Endothelial cell (in vitro differentiated cells): ENCODE data around the gene SLC25A47. TPM values are rescaled to one million over a fixed set of nuclear protein-coding genes. Genes with fewer than 3 reads are reported as not detected.

Experiments used
- DNase-seq: peaks from one replicate; pipeline ENCODE4 v3.0.0; 2021; ENCODE audit warnings: low spot score
- H3K27ac Mint-ChIP-seq: one replicate; pipeline ENCODE4 v1.8.0; 2021; ENCODE audit warnings: mixed read lengths, inconsistent platforms; ENCODE audit not compliant: unreplicated experiment
- H3K27me3 Mint-ChIP-seq: one replicate; pipeline ENCODE4 v1.8.0; 2021; ENCODE audit warnings: mild to moderate bottlenecking, moderate library complexity, mixed read lengths, inconsistent platforms; ENCODE audit not compliant: unreplicated experiment
- H3K36me3 Mint-ChIP-seq: one replicate; pipeline ENCODE4 v1.8.0; 2021; ENCODE audit warnings: mild to moderate bottlenecking, low read depth, mixed read lengths, inconsistent platforms; ENCODE audit not compliant: unreplicated experiment
- H3K4me1 Mint-ChIP-seq: one replicate; pipeline ENCODE4 v1.8.0; 2021; ENCODE audit warnings: mild to moderate bottlenecking, mixed read lengths, inconsistent platforms; ENCODE audit not compliant: unreplicated experiment
- H3K4me3 Mint-ChIP-seq: one replicate; pipeline ENCODE4 v1.8.0; 2021; ENCODE audit warnings: mild to moderate bottlenecking, mixed read lengths, inconsistent platforms; ENCODE audit not compliant: unreplicated experiment
- H3K9me3 Mint-ChIP-seq: one replicate; pipeline ENCODE4 v1.8.0; 2021; ENCODE audit warnings: mixed read lengths, inconsistent platforms; ENCODE audit not compliant: unreplicated experiment
- CTCF ChIP-seq: fragments of 200-600 bp; sonication (generic); IDR thresholded peaks from one replicate; pipeline ENCODE4 v1.5.0; 2021; ENCODE audit warnings: antibody characterized with exemption; ENCODE audit not compliant: unreplicated experiment
- total RNA-seq: library from RNA; stranded (reverse); fragmentation: NEBNext Ultra II Directional; extraction: Animal tissue kit (Norgen Biotek cat#: 25700); gene quantifications from one replicate; pipeline ENCODE4 v1.2.1, GENCODE V29; 2021; ENCODE audit not compliant: unreplicated experiment

The SLC25A47 gene
- total RNA-seq, 1 donor from 2014 or later: not detected

GRCh38 chr14:100362311-100362927 is 39.3 kb downstream of the SLC25A47 start:
- H3K27ac Mint-ChIP-seq: peak overlapping the region; percentile 85
- DNase-seq: no peak
- H3K36me3 Mint-ChIP-seq: peaks cover 26% of the 10 kb centered on the region
- no peak overlapping the region for H3K4me3 Mint-ChIP-seq
- peaks cover 55% of the 10 kb centered on the region for H3K4me1 Mint-ChIP-seq
- H3K27me3 Mint-ChIP-seq: peaks cover 1% of the 10 kb centered on the region
- H3K9me3 Mint-ChIP-seq: no peaks in the 10 kb centered on the region
- TF ChIP-seq CTCF: no peak

GRCh38 chr14:100363053-100363452 is 39.9 kb downstream of the SLC25A47 start:
- no peak for TF ChIP-seq CTCF
- no peaks in the 10 kb centered on the region for H3K9me3 Mint-ChIP-seq
- no peak overlapping the region for H3K4me3 Mint-ChIP-seq
- H3K27ac Mint-ChIP-seq: peak overlapping the region; percentile 85
- DNase-seq: no peak
- peaks cover 1% of the 10 kb centered on the region for H3K27me3 Mint-ChIP-seq
- H3K36me3 Mint-ChIP-seq: peaks cover 31% of the 10 kb centered on the region
- peaks cover 59% of the 10 kb centered on the region for H3K4me1 Mint-ChIP-seq

GRCh38 chr14:100364403-100364802 is 41.3 kb downstream of the SLC25A47 start:
- Mint-ChIP-seq H3K27me3 (peaks cover 3% of the 10 kb centered on the region), H3K27ac (no peak overlapping the region), H3K4me1 (peaks cover 65% of the 10 kb centered on the region), H3K9me3 (no peaks in the 10 kb centered on the region), H3K4me3 (no peak overlapping the region), H3K36me3 (peaks cover 40% of the 10 kb centered on the region)
- no peak for DNase-seq
- TF ChIP-seq CTCF: no peak

- peaks cover 32% of the 10 kb centered on the region for H3K36me3 Mint-ChIP-seq
- peaks cover 57% of the 10 kb centered on the region for H3K4me1 Mint-ChIP-seq
- DNase-seq: no peak
- TF ChIP-seq CTCF: no peak
- H3K27ac Mint-ChIP-seq: no peak overlapping the region
- H3K4me3 Mint-ChIP-seq: no peak overlapping the region
- no peaks in the 10 kb centered on the region for H3K9me3 Mint-ChIP-seq
- peaks cover 3% of the 10 kb centered on the region for H3K27me3 Mint-ChIP-seq
Measured at GRCh38 chr14:100365741-100366140, 42.6 kb downstream of the SLC25A47 start.

- Mint-ChIP-seq H3K4me3 (peak overlapping the region; percentile 54), H3K36me3 (peaks cover 37% of the 10 kb centered on the region), H3K27me3 (peaks cover 6% of the 10 kb centered on the region), H3K27ac (peak overlapping the region; percentile 82), H3K9me3 (peaks cover 3% of the 10 kb centered on the region), H3K4me1 (peaks cover 61% of the 10 kb centered on the region)
- no peak for TF ChIP-seq CTCF
- DNase-seq: no peak
Measured at GRCh38 chr14:100369019-100369418, 45.9 kb downstream of the SLC25A47 start.
